ENCODE results near the gene ATP2B3.

DNA sequence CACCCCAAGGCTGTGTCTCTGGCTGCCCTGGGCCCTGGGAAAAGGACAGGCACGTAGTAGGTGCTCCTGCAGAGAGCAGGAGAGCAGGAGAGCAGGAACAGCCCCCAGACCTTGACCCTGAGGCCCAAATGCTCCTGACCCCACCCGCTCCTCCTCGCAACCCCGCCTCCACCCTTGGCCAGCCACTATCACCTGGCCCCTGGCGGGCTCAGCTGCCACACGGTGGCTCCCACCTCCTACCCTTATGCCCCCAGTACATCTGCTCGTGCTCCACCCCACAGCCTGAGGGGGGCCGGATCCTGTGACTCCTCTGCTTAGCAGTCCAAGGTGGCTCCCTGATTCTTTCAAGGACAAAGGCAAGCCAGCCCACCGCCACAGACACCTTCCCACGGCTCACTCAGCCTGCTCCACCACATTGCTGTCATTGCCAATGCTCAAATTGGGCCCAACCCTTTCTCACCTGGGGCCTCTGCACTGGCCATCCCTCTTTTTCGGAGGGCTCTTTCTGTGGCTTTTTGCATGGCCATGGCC lies 41.6 kb upstream of the ATP2B3 start:
- TF ChIP-seq, protein P1, sequence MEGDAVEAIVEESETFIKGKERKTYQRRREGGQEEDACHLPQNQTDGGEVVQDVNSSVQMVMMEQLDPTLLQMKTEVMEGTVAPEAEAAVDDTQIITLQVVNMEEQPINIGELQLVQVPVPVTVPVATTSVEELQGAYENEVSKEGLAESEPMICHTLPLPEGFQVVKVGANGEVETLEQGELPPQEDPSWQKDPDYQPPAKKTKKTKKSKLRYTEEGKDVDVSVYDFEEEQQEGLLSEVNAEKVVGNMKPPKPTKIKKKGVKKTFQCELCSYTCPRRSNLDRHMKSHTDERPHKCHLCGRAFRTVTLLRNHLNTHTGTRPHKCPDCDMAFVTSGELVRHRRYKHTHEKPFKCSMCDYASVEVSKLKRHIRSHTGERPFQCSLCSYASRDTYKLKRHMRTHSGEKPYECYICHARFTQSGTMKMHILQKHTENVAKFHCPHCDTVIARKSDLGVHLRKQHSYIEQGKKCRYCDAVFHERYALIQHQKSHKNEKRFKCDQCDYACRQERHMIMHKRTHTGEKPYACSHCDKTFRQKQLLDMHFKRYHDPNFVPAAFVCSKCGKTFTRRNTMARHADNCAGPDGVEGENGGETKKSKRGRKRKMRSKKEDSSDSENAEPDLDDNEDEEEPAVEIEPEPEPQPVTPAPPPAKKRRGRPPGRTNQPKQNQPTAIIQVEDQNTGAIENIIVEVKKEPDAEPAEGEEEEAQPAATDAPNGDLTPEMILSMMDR (IDR thresholded peaks at IDR 0.05): no peak
- TF ChIP-seq POLR2A (IDR thresholded peaks at IDR 0.05): no peak
